ENCODE results near the gene EXOC6.
"Not testable (repeated sequence)": the region's sequence is repeated elsewhere in the genome, so short reads cannot be mapped to it uniquely, and the experiment has no call there.

EXOC6 gene

DNA sequence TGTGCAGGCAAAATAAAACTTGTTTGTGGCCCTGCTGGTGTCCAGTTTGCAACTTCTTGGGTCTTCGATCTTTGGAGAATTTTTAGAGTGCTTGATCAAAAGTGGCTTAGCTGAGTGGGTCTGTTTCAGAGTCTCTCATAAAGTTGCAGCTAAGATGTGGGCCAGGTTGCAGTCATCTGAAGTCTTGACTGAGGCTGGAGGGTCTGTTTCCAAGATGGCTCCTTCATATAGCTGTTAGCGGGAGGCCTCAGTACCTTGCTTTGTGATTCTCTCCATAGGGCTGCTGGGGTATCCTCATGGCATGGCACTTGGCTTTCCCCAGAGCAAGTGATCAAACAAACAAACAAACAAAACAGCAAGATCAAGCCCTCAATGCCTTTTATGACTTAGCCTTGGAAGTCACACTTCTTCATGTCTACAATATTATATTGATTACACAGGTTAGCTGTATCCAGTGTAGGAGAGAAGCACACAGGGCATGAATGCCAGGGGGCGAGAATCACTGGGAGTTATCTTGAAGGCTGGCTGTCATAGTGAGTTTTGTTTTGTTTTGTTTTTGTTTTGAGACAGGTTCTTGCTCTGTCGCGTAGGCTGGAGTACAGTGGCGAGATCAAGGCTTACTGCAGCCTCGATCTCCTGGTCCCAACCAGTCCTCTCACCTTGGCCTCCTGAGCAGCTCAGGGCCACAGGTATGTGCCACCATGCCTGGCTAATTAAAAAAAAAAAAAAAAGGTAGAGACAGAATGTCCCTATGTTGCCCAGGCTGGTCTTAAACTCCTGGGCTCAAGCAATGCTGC is 235.6 kb downstream of the EXOC6 start:
- DNase-seq: no peak

DNA sequence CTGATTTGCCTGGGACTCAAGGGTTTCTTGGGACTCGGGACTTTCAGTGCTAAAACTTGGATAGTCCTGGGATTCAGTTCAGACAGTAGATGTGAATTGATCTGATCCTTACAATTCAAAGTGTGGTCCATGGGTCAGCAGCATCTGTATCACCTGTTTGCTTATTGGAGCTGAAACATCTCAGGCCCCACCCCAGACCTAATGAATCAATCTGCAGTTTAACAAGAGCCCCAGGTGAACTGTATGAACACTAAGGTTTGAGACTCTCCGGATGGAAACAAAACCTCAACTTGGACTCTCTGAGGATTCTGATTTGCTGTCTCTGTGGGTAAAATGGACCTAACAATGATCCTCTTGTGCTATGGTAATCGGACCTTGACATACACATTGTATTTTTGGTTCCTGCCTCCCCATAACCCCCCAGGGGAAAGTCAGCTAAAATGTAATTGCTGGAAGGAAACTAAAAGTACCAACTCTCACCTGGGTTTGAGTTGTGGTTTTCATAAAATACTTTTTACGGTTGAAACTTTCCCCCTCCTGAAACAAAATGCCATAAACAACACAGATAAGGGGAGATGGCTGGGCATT is 237.0 kb downstream of the EXOC6 start:
- DNase-seq: no peak

DNA sequence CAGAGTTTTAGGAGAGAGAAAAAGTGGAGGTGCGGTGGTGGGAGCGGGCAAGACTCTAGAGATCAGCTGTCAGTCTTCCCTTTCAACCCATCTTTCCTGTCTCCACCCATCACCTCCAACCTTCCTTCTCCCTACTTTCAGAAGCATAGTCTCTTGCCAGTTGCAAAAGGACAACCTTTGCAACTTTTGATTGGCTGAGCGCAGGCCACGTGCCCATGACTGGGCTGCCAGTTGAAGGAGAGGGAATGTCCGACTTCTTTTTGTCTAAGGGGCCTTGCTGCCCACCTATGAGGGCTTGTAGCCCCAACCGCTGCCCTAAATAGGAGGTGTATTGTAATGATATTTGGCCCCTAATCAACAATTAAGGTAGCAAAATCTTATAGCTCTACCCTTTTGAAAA is 238.0 kb downstream of the EXOC6 start:
- no peak for DNase-seq

DNA sequence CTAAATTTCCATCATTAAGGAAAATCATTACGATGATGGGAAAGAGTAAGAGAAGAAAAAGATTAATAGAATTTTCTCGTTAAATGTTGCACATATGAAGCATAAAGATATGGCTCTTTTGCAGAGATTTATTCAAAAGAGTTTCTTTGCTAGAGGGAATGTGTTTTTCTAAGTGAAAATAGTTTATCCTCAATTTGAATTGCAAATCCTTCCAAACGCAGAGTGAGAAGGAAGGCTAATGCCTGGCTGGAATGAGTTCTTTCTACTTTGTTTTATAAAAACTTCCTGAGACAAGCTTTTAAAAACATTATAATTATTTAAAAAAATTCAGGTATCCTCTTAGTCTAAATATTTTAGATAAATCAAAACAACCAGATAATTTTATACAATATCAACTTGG is 239.5 kb downstream of the EXOC6 start:
- DNase-seq: no peak

DNA sequence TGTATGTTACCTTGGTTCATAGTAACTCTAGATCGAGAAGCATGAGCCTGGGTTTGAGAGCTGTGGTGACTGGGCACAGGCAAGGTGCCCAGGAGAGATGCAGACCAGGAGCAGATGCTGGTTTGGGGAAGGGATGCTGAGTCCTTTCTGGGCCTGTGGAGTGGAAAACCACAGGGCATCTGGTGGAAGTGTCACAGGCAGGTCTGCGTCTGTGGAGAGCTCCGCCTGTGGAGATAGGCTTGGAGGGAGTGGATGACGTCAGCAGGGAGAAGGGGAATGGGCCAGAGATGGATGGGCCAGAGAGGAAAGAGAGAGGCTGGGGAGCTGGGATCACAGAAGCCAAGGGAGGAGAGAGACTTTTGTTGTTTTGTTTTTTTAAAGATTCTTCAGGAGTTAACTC is 240.1 kb downstream of the EXOC6 start:
- no peak for DNase-seq

DNA sequence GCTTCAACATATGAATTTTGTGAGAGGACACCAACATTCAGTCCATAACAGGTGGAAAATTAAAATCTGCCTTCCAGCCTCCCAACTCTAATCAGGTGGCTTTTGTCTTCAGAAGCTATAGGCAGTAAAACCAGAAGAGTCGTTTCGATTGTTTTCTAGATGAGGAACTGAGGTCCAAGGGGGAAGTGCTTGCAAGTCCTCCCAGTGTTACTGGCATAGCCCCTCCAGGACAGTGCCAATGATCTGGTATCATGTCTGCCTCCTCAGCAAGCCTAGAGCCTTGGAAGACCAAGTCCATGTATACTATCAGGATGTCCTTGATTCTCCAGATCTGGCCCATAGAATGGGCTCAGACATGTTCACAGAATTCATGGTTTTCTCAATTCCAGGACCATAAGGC is 242.3 kb downstream of the EXOC6 start:
- no peak for DNase-seq

DNA sequence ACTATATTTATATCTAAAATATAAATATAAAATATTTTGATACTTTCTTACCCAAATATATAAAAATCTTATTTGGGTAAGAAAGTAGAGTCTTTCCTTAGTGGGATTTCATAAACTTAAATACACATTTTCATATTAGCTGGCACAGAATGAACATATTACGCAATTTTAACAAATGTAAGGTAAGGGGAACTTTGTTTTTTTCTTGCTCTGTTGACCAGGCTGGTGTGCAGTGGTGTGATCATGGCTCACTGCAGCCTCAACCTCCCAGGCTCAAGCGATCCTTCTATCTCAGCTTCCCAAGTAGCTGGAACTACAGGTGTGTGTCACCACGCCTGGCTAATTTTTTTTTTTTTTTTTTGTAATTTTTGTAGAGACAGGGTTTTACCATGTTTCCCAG is 243.6 kb downstream of the EXOC6 start:
- DNase-seq: no peak

DNA sequence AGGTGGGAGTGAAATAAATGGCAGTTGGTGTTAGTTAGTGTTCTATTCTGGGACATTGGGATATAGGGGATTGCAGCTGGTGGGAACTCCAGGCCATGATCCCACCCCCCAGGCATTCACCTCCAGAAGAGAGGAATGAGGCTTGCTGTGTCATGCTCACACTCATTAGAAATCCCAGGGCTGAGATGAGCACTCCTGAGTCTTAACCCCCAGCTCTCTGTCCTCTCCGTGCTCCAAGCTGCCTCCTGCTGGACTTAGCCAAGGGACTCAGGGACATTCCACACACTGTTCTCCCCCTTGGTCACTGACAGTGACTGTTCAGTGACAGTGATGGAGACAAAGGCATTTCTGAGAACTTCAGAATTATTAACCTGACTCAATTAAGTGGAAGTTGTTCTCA is 246.9 kb downstream of the EXOC6 start:
- DNase-seq: no peak

DNA sequence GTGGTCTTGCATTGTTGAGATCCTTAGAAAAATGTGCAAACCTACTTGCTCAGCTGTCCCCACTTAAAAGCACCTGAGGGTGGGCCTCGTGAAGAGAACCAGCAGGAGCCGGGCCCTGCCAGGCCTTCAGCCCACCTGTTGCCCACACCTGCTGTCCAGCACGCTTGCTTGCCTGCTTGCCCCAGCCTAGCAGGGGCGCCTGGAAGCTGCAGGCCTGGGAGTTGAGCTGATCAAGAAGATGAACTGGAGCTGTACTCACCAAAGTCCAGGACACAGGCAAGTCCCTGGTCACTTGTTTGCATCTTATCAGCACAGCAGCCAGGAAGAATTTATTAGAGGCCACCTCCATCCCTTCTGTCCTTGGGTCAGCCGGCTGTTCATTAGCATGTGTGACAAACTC is 248.6 kb downstream of the EXOC6 start:
- DNase-seq: no peak

DNA sequence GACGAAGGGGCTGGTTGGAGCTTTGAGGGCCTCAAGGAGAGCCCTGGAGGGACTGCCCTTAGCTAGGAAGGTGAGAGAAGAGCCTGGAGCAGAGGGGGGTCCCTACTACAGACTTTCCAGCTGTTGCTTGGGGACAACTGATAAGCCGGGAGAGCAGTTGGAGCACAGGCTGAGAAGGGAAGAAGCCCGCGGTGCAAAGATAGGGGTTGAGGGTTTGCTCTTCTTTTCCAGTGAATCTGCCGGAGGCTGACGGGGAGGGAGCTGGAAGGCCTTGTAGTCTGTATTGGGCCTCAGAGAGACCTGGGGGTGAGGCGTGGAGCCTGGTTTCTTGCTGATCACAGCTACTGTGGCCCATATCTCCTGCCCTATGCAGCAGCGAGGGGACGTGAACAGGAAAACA is 249.1 kb downstream of the EXOC6 start:
- DNase-seq: no peak

DNA sequence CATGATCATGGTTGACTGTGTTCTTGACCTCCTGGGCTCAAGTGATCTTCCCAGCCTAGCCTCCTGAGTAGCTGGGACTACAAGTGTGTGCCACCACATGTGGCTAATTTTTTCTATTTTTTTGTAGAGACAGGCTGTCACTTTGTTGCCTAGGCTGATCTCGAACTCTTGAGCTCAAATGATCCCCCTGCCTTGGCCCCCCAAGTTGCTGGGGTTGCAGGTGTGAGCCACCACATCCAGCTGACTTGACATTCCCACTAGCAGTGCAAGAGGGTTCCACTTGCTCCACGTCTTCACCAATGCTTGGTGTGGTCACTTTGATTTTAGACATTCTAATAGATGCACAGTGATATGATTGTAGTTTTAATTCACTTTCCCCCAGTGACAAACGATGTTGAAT is 250.5 kb downstream of the EXOC6 start:
- DNase-seq: no peak

DNA sequence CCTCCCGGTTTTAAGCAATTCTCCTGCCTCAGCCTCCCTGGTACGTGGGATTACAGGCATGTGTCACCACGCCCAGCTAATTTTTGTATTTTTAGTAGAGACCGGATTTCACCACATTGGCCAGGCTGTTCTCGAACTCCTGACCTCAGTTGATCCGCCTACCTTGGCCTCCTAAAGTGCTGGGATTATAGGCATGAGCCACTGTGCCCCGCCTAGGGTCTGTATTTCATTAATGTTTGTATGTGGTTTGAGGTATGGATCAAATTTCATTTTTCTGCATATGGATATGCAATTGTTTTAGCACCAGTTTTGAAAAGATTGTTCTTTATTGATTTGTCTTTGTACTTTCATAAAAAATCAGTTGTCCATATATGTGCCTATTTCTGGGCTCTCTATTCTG is 251.3 kb downstream of the EXOC6 start:
- no peak for DNase-seq

DNA sequence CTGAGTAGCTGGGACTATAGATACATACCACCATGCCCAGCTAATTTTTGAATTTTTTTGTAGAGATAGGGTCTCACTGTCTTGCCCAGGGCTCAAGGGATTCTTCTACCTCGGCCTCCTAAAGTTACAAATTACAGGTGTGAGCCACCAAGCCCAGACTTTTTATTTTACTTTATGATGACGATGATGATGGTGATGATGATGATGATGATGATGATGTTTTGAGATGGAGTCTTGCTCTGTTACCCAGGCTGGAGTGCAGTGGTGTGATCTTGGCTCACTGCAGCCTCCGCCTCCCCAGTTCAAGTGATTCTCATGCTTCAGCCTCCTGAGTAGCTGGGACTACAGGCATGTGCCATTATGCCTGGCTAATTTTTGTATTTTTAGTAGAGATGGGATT is 252.8 kb downstream of the EXOC6 start:
- DNase-seq: not testable (repeated sequence)

DNA sequence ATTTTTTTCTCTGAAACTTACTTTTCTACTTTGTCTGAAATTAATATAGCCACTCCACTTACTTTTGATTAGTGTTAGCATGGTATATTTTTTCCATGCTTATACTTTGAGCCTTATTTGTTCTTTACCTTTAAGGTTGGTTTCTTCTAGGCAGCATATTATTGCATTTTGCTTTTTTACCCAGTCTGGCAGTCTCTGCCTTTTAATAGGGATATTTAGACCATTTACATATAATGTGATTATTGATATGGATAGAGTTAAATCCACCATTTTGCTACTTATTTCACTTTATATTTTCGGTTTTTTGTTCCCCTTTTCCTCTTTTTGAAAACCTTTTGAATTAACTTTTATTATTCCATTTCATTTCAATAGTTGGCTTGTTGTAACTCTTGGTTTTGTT is 255.6 kb downstream of the EXOC6 start:
- no peak for DNase-seq

DNA sequence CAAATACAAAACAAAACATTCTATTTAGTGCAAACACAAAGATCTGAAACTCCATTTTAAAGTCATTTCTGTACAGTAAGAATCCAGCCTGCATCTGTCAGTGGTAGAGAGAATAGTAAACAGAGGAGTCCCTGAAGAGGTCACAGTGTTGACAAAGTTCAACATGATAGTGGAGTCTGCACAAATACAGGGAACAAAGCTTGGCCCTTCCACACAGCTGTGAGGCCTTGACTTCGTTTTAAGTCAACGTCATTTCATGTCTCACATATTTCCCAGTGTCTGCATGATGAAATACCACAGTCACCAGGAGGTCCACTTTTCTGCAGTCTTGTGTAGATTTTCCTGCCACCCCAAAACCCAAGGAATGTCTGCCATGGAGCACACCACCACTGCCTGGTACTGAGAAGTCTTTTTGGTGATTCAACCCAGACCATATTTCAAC is 258.3 kb downstream of the EXOC6 start:
- DNase-seq: no peak

Data from CD4-positive, alpha-beta T cell treated with Interleukin-1 beta for 1 hour (primary cell).